ENCODE measurements around the gene NOL3.

The NOL3 gene

DNA sequence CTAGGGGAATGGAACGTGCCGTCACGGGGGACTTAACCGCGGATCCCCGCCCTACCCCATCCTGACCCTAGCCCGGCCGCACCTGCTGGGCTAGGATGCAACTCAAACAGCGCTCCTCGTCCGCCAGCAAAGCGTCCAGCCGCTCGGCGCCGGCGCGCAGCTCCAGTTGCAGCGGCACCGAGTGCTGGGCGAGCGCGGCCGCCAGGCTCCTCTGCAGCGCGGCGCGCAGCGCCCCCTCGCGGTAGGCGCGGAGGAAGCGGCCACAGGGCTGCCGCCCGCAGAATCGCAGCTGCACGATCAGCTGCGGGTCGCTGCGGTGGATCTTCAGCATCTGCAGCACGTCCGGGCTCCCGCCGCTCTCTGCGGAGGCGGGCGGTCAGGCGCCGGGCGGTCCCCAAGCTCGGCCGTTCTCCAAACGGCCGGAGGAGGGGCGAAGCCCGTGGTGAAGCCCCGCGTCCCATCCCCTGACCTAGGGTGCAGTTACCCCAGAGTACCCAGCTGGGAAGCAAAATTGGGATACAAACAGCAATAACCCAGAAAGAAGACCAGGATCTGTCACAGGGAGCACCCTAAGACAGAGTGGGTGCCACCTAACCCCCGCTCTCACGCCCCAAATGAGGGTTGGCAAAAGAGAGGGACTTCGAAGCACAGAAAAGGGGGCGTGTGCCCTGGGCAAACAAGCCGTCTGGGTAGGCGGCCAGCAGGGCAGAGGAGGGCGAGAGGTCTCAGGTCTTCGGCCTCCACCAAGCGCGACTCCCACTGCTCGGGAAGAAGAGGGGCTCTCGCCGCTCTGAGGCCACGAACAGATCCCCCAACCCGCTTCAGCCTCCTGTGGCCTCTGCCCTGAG lies 14.8 kb upstream of the NOL3 start:
- peak; percentile 66 for DNase-seq (ENCODE audit: low read depth)

DNA sequence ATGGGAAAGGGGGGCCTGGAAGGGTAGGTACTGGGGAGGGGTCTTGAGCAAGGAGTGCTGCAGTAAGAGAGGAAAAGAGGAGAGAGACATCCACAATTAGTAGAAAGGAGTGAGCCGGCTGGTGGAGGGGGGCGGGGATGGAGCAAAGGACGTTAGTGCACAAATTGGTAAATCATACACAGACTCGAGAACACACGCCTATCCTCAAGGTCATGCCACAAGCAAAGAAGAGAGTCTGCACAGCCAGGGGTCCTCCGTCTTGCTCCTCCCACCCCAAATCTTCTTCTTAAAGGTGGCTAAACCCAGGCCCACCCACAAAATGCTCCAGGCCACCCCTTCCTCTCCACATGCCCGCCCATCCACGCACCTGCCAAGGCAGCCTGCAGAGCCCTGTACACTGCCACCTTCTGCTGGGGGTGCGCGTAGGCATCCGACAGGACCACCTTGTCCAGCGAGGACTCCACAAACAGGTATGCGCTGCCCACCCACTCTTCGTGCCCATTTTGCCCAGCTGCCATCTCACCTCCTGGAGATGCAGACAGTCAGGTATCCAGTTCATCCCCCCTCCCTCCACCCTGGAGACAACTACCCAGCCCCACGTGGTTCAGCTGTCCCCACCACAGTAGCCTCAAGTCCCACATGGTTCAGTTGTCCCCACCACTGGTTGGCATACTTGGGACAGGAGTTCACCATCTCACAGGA lies 14.0 kb upstream of the NOL3 start:
- no peak for DNase-seq (ENCODE audit: low read depth)

DNA sequence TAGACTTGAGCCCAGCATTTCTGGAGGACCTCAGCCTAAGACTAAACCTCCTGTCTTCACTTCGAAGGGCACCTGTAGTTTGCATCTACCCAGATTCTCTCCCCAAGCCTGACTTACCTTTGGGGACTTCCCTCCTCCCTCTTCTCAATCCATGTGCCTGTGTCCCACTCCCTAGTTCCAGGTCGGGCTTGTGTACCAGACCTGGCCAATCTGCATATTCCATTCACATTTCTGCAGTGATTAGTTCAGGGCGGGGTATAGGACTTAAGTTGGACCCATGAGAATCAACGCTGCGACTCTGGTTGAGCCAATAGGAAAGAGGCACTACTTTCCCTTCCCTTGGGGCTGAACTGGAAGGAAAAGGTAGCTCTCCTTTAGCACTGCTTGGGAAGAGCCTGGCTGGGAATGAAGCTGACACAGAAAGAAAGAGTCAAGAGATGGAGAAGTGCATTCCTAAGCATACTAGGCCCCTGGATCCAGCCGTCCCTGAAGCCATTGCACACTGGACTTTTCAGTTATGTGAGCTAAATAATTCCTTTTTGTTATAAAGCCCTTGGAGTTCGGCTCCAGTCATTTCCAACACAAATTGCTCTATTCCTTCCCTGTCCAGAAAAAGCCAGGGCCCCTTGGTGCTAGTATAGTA lies 13.1 kb upstream of the NOL3 start:
- DNase-seq (ENCODE audit: low read depth): no peak

DNA sequence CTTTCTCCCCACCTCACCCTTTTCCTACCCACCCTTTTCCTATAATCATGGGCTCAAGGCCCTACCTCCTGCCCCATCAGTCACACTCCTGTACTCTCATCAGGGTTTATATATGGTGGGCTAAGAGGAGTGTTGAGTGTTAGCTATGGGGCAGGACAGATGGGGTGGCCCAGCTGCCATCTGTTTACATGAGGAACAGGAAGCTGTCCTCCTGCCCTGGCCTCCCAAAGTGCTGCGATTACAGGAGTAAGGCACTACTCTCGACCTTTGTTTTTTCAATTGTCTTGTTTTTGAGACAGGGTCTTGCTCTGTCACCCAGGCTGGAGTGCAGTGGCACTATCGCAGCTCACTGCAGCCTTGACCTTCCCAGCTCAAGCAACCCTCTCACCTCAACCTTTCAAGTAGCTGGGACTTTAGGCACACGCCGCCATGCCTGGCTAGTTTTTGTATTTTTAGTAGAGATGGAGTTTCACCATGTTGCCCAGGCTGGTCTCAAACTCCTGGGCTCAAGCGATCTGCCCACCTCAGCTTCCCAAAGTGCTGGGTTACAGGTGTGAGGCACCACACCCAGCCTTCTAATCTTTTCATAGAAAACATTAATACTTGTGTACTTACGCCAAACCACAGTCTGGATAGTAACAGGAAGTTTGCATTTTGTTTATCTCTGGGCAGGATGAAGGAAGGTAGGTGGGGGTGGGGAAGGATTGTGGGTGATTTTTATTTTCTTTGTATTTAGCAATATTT lies 12.3 kb upstream of the NOL3 start:
- no peak for DNase-seq (ENCODE audit: low read depth)

DNA sequence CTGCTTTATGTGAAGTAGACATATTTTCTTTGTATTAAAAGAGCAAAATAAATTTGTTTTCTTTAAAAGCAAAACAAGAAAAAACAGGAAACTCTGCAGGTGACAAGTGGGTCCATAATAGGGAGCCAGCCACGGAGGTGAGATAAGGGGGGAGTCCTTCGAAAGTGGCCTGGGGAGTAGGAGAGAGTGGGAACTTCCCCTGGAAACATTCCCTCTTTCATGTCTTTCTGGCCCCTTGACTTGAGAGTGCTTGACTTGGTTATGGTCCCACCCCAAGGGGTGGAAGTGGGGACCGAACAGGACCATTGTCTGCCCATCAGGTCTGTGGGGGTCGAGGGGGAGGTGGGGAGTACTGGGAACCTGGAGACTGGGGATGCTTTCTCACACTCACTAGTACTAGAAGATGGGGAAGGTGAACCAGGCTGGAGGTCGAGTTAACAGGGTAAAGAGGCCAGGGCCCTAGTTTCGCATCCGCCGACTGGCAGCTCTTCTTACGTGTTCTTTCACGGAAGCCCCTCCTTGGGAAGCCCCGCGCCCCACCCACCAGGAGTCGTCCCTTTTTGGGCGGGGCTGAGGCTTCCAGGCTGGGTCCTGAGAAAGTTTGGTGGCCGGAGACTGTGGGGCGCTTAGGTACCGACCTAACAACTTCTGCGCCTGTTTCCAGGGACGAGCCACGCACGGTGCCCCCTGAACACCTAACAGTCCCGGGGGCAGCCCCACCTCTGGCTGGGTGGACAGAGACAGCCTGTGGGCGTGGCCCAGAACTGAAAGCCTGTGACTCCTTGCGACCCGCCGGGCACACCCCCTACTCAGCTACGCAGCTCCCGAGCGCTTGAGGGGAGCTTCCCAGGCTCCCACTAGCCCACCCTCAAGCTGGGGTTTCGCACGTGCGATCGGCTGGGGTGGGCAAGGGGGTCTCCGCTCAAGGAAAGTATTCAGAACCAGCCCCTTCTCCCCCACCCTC lies 11.4 kb upstream of the NOL3 start:
- peak; percentile 62 for DNase-seq (ENCODE audit: low read depth)

DNA sequence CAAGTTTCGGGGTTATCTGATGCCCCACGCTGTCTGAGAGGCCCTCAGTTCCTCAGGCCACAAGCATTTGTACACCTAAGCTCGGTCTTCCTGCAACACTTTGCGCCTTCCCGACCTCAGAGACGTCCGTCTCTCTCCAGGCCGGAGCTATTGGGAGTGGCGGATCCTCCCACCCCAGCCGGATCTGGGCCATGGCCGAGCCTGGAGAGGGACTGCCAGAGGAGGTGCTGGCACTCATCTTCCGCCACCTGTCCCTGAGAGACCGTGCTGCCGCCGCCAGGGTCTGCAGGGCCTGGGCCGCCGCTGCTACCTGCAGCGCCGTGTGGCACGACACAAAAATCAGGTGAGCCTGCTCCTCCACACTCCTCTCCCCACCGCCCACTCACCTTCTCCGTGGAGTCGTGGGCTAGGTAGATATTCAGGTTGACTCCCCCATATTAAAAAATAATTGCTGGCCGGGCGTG lies 8.7 kb upstream of the NOL3 start:
- no peak for DNase-seq (ENCODE audit: low read depth)

DNA sequence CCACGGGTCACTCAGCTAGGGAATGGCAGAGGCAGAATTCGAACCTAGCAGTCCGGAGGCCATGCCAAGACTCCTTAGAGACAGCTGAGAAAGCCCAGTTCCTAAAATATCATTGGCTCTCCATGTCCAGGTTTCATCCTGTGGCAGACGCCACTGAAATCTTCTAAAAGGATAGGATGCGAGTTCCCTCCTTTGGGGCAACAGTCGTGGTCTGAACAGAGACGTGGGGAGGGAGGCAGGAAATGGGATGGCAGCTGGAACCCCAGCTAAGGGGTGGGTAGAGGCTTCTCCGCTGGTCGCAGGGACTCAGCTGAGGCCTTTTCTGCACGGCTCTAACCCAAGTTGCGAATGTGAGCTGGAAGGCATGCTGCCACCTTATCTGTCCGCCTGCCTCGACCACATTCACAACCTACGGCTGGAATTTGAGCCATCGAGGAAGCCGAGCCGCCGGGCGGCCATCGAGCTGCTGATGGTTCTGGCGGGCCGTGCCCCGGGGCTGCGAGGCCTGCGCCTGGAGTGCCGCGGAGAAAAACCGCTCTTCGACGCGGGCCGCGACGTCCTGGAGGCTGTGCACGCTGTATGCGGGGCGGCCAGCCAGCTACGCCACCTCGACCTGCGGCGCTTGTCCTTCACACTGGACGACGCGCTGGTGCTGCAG lies 7.7 kb upstream of the NOL3 start:
- DNase-seq (ENCODE audit: low read depth): no peak

DNA sequence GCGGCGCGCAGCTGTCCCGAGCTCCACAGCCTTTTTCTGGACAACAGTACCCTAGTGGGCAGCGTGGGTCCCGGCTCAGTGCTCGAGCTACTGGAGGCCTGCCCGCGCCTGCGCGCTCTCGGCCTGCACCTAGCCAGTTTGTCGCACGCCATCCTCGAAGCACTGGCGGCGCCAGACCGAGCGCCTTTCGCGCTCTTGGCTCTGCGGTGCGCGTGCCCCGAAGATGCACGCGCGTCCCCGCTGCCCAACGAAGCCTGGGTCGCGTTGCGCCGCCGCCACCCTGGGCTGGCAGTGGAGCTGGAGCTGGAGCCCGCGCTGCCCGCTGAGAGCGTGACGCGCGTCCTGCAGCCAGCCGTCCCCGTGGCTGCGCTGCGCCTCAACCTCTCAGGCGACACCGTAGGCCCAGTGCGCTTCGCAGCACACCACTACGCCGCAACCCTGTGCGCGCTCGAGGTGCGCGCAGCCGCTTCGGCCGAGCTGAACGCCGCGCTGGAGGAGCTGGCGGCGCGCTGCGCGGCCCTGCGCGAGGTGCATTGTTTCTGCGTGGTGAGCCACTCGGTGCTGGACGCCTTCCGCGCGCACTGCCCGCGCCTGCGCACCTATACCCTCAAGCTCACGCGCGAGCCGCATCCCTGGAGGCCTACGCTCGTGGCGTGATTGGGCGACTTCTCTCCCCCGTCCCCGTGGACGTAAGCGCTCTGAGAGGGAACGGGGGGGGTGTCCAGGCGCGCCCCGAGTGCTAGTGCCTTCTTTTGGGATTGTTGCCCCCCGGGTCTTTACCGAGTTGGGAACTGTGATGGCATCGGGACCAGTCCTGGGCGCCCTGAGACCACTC lies 7.0 kb upstream of the NOL3 start:
- no peak for DNase-seq (ENCODE audit: low read depth)

DNA sequence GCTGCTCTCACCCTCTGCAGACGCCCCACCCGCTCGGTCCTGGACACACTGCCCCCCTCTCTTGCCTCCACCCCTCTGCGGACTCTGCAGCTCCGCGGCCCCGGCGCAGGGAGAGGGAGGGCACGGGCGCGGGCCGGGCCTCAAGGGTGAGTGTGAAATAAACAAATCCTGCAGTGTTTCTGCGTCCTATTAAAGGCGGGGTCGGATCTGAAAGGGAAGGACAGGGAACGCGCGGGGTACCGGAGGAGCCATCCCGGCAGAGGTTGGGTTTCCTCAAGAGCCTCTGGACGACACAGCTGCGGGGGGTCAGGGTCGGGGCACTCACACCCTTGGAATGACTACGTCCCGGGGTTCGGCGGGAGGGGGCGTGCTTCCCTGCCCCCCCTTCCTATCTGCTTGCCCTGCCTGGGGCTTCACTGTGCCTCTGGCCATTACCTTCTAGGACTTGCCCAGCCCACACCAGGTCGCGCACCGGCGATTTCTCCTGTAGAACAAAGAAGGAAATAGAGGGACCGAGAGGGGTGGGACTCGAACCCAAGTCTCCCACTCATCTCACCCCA lies 6.3 kb upstream of the NOL3 start:
- DNase-seq (ENCODE audit: low read depth): no peak

DNA sequence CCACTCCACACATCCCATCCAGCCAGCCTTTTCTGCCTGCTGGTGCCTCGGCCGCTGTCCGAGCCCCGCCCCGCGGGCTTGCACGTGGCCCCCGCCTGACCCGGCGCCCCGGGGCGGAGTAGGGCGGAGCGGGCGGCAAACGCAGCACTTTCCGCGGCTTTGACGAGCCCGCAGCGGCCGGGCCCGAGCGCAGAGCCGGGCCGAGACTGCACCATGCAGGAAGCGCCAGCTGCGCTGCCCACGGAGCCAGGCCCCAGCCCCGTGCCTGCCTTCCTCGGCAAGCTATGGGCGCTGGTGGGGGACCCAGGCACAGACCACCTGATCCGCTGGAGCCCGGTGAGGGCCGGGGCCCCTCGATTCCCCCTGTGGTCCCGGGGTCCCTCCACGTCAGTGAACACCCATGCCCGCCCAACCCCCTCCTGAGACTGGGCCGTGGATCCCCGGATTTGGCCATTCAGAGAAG lies 5.7 kb upstream of the NOL3 start, which contains the start of gene HSF4:
Gene HSF4, plus strand, starts transcription at position 147 of the 463 bp plus-strand sequence. Its CDS starts 67 bp downstream, at position 214.
- no peak for DNase-seq (ENCODE audit: low read depth)

DNA sequence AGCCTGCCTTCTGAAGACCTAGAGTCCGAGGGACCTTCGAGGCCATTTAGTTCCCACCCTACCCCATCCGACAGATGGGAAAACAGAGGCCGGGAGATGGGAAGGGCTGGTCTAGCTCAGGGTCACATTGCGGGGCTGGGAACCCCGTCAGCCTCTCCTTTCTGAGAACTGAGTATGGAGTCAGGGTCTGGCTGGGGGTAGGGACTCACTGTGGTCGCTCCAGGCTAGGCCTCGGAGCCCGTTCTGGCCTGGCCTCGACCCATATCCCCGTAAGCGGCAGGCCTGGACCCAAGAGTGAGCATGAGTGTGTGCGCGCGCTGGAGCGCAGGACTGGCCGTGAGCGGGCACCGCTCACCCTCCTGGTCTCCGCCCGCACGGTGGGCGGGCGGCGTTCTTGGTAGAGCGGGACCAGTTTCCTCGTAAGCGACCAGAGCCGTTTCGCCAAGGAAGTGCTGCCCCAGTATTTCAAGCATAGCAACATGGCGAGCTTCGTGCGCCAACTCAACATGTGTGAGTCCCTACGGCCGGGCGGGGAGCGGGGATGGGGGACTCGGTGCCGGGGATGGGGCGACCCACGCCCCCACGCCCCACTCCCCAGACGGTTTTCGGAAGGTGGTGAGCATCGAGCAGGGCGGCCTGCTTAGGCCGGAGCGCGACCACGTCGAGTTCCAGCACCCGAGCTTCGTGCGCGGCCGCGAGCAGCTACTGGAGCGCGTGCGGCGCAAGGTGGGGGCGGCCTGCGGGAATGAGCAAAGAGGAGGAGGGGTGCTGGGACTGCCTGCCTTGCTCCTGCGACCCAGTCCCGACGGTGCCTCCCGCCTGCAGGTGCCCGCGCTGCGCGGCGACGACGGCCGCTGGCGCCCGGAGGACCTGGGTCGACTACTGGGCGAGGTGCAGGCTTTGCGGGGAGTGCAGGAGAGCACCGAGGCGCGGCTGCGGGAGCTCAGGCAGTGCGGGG lies 4.9 kb upstream of the NOL3 start:
- DNase-seq (ENCODE audit: low read depth): no peak

DNA sequence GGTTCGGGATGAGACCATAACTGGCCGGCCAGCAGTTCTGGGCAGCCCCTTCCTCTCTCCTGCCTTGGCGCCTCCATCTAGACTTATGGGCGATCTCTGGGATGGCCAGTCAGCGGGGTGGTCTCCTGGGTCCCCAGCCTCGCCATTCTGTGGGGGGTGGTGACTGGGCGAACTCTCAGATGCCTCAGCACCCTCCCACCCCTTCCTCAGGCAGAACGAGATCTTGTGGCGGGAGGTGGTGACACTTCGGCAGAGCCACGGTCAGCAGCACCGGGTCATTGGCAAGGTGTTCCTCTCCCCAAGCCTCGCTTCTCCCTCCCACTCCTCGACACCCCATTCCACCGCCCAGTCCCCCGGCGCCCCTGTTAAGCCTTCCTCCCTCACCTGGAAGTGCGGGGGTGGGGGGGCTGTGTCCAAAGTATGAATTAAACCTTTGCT lies 4.2 kb upstream of the NOL3 start:
- no peak for DNase-seq (ENCODE audit: low read depth)

DNA sequence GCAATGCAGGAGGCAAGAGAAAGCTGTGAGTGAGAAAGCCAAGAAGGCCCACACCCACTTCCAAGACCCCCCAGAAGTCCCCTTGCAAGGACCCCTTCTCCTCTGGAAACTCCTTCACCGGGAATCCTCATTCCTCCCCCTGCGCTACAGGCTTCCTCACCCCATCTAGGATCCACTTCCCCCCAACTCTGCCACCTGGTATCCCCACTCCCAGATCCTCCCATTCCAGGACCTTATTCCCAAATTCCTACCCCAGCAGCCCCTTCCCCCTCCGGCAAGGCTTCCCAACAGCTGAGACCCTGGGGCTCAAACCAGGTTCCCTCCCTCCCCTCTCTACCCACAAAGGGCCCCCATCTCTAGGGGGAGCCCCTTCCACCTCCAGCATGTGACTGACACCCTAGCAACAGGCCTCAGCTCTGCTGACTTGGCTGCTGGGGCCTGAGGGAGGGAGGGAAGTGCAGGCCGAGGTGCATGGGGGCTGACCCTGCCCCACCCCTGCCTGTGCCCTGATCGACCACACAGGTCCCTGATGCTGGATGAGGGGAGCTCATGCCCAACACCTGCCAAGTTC lies 3.7 kb upstream of the NOL3 start:
- no peak for DNase-seq (ENCODE audit: low read depth)

DNA sequence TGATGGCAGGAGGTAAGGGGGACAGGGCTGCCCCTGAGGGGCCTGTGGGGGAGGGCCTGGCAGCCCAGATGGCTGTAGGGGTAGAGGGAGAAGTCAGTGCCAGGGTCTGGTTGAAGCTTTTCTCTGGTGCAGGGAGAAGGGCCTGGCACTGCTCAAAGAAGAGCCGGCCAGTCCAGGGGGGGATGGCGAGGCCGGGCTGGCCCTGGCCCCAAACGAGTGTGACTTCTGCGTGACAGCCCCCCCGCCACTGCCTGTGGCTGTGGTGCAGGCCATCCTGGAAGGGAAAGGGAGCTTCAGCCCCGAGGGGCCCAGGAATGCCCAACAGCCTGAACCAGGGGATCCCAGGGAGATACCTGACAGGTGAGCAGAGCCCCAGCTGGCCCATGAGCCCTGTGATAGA lies 2.8 kb upstream of the NOL3 start:
- DNase-seq (ENCODE audit: low read depth): no peak

DNA sequence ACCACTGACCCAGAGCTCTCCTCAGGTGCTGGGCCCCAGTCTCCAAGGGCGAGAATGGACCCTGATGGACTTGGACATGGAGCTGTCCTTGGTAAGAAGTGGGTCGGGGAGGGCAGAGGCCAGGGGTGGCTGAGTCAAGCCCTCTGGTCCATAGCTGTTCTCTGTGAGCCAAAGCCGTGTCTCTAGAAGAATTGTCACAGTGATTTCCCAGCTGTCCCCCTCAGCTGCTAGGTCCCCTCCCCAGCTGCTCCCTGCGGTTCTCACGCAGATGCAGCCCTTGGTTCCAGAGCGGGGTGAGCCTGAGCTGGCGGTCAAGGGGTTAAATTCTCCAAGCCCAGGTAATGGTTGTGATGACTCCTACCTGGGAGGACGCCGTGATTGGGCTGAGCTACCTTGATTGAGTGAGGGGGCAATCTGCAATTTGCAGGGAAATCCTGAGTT lies 1.3 kb upstream of the NOL3 start:
- no peak for DNase-seq (ENCODE audit: low read depth)

DNA sequence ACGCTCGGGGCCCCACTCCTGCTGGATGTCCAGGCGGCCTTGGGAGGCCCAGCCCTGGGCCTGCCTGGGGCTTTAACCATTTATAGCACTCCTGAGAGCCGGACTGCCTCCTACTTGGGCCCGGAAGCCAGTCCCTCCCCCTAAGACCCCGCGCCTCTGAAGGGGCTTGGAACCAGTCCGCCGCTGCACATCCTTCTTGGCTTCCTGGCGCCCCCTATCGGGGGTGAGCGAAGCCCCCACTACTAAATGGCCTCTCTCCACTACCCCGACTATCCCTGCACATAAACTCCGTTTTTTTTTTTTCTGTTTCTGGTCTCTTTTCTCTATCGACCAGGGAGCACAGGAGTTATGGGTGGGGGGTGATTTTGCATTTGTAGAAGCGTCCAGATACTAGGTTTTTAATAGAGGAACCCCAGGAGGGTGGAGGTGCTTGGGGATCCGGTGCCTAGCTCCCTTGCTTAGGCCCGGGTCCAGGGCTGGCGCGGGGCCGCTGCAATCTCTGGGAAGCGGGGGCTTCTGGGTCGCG lies 633 bp upstream of the NOL3 start:
- no peak for DNase-seq (ENCODE audit: low read depth)

Measured in stimulated activated CD8-positive, alpha-beta memory T cell treated with anti-CD3 and anti-CD28 coated beads, Interleukin-12 subunit alpha, Interleukin-12 subunit beta, amount 100 ng/mL, for 4 hours (primary cell).